ENCODE measurements around the gene GABBR2.

GABBR2 gene

GRCh38 chr9:98318041-98318790 lies 390.5 kb downstream of the GABBR2 start:
- no peak for DNase-seq (ENCODE audit: low read depth)

GRCh38 chr9:98317134-98317857 lies 391.4 kb downstream of the GABBR2 start:
- DNase-seq (ENCODE audit: low read depth): no peak

DNA sequence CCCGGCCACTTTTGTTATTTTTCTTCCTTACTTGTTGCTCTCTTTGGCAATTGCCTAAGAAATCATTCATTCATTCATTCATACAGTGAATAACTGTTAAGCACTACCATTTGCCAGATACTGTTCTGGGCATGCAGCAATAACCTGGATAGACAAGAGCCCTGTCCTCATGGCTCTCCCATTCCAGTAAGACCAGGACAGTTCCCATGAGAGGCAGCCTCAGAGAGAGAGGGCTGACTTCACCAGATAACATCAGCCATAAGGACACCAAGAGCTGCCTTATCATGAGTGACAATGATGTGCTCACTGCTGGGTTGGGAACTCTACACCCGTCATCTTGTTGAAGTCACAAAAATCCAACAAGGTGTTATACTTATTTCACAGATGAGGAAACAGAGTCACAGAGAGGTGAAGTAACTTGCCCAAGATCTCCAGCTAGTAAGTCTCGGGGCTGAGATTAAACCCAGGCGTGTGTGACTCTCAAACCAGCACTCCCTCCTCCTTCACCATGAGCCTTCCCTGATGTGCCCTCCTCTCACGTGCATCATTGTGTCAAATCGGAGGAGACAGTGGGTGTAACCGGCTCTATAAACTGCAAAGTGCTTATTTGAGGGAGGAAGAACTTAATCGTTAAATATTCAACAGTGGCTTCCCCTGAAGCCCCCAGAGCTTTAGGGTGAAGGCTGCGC lies 392.1 kb downstream of the GABBR2 start:
- no peak for DNase-seq (ENCODE audit: low read depth)

DNA sequence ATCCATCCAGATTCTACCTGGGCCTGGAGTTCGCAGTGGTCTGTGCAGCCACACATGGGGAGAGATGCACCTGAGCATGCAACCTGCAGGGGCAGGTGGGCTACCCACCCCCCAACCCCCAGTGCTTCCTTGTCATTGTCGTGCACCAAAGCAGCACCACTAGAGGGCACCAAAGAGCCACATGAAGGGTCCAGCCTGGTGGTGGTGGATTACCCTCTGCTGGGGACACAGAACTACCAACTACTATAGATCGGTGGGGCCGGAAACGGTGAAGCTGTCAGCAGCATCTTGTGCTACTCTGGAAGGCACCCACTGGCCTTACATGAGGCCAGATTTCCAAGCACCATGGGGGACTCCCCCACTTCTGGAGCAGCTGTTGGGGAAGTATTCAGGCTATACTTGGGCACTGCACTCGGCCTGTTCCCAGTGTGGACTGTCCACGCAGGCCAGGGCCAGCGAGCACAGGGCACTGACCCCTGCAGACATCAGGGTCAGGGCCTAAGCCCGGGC lies 393.1 kb downstream of the GABBR2 start:
- DNase-seq (ENCODE audit: low read depth): no peak

DNA sequence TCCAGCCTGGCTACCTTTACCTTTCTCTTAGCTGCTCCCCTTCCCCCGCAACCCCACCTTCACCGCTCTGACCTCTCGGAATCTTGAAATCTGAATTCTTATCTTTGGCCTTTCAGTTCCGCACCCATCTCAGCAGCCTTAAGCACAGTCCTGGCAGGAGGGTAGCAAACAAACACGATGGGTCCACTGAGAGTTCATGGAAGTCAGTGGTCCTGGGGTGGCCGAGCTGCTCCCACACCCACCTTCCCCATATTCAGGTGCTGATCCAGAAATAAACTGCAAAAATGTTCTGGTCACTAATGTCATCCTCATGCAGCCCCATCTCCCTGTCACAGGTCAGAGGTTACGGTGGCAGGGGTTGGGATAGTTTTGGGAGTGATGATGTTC lies 393.7 kb downstream of the GABBR2 start:
- DNase-seq (ENCODE audit: low read depth): no peak

DNA sequence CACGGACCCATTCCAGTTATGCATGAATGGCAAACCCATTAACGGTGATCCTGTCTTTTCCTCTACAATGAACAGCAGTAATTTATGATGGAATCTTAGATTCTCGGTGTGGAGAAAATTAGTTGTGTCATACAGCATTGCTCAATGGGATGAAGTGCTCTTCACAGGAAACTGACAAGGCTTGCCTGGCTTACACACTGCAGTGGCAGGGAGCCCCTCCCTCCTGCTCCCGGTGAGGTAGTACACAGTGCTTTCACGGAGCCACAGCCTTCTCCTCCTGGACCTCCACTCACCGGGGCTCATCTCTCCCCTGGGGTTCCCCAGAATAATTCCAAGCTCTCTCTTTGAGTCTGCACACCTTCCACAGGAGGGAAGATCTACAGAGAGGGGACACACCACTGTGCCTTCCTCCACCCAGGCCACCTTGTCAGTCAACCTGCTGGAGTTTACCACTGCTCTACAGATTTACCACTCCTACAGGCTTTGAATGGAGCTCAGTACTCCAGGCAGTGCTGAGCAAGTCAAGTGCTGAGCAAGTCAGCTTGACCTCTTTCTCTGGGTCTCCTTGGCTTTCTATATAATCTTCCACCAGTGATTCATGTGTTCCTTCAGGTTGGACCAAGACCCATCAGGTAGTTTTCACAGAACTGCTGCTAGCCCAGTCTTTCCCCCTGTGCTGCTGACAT lies 394.2 kb downstream of the GABBR2 start:
- no peak for DNase-seq (ENCODE audit: low read depth)

GRCh38 chr9:98312365-98312764 lies 396.4 kb downstream of the GABBR2 start:
- no peak for DNase-seq (ENCODE audit: low read depth)

DNA sequence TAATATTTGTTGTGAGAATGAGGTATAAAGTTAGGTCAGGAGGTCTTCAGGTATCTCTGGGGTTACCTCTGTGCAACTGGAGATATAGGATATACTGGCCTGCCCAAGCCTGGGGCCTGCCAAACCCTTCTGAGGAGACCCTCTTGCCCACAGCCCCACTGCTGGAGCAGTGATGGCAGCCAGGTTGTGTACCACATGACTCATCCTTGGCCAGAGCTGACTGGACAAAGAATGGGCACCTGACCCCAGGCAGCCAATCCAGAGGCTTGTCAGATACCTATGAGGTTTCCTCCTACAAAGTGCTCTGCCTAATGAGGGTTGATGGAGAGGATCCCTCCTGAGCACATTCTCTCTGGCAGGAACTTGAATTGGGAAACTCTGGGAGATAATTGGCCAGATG lies 397.2 kb downstream of the GABBR2 start:
- no peak for DNase-seq (ENCODE audit: low read depth)

DNA sequence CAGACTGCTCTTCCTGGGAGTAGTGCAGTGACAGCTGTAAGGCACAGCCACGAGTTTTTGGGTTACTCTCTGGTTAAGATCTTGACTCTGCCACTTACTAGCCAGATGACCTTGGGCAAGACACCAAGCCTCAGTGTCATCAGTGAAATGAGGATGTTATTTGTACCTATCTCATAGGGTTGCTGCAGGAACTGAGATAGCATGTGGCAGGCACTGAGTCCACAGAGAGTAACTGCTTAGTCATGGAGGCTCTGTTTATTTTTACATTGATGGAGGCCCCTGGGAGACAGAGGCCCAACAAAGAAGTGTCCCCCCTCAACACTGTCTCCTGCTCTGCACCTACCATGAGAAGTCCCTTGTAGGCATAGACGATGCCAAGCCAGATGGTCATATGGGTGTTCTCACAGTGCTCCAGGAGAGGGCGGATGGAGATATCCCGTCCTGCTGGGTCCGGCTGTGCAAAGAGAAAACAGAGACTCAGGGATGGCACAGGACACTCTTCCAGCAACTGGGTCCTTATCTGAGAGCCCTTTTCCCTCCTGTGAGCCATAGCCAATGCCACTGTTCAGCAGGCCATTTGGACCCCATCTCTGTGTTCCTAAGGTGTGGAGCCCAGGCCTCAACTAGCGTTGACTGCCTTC lies 397.9 kb downstream of the GABBR2 start:
- no peak for DNase-seq (ENCODE audit: low read depth)

DNA sequence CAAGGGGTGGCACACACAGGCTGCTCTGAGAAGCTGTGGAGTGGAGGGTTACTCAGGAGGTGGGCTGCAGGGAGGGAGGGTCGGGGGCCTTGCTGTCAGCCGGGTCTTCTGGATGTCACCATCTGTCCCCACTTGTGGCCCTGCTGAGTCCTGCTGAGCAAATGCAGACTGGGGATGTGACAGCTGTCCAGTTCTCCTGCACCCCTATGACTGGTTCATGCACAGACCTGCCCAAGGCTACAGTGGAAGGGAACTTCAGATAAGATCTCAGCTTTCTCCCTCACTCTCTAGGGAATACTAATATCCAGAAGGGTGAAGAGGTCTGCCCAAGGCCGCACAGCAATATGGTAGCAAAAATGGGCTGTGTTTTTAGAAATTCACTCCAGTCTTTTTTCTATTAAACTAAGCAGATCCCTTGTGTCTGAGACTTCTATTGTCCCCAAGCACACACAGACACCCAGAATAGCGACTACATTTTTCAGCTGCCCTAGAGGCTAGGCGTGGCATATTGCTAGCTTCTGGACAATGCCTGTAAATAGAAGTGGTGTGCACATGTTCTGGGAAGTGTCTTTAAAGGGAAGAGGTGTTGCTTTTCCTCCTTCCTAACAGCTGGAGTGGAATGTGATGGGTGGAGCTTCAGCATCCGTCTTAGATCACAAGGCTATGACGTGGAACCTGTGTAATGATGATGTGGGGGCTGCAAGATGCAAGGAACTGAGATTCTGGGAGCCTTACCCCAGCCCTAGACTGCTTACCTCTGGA lies 402.2 kb downstream of the GABBR2 start:
- DNase-seq (ENCODE audit: low read depth): no peak

- no peak for DNase-seq (ENCODE audit: low read depth)
Measured at GRCh38 chr9:98304381-98304780, 404.4 kb downstream of the GABBR2 start.

- DNase-seq (ENCODE audit: low read depth): no peak
Measured at GRCh38 chr9:98303633-98304125, 405.1 kb downstream of the GABBR2 start.

GRCh38 chr9:98302938-98303632 lies 405.6 kb downstream of the GABBR2 start:
- no peak for DNase-seq (ENCODE audit: low read depth)

DNA sequence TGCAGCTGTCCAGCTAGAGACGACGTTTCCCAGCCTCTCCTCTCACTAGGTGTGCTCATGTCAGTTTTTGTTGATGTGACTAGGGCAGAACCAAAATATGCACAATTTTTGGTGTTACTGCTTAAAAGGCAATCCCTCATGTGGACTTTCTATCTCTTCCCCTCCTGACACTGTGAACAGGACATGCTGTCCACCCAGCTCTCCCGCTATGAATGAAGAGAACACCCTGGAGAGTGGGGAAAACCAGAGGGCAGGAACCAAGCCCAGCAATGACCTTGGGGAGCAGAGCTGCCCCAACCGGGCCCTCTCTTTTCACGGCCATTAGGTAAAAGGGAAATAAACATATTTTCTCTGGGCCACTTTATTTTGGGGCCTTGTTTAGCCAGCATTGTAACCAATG lies 406.6 kb downstream of the GABBR2 start:
- DNase-seq (ENCODE audit: low read depth): no peak

- no peak for DNase-seq (ENCODE audit: low read depth)
Measured at GRCh38 chr9:98300611-98301010, 408.1 kb downstream of the GABBR2 start.

GRCh38 chr9:98298476-98298875 lies 410.3 kb downstream of the GABBR2 start:
- DNase-seq (ENCODE audit: low read depth): no peak

DNA sequence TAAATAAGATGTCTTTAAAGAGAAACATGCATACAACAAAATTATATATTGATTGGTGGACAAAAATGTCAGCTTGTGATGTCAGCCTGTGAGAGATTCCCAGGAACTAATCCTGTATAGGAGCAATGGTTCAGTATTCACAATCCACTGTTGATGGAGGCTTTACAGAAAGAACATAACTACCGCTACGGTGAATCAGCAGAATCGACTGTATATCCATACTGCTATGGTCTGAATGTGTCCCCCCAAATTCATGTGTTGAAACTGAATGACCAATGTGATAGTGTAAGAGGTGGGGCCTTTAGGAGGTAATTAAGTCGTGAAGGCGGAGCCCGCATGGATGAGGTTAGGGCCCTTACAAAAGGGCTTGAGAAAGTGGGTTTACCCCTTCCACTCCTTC lies 412.9 kb downstream of the GABBR2 start:
- DNase-seq (ENCODE audit: low read depth): no peak

- DNase-seq (ENCODE audit: low read depth): no peak
Measured at GRCh38 chr9:98291820-98292219, 416.9 kb downstream of the GABBR2 start.

DNA sequence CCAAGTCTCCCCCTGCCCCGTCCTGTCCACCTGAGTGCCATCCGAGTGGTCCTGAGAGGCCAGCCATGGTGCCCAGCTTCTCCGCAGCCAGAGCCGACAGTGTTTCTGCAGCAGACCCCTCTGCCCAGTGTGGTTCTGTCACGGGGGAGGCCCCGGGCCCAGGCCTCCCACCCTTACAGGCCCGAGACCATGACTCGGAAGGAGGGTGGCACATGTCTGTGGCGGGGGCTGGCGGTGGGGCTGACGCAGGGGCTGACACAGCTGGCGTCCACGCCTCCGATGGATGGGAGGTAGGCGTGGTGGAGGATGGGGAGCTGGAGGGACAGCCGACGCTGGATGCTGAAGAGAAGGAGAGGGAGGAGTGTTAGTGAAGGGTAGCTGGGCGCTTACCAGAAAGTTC lies 418.3 kb downstream of the GABBR2 start:
- no peak for DNase-seq (ENCODE audit: low read depth)

DNA sequence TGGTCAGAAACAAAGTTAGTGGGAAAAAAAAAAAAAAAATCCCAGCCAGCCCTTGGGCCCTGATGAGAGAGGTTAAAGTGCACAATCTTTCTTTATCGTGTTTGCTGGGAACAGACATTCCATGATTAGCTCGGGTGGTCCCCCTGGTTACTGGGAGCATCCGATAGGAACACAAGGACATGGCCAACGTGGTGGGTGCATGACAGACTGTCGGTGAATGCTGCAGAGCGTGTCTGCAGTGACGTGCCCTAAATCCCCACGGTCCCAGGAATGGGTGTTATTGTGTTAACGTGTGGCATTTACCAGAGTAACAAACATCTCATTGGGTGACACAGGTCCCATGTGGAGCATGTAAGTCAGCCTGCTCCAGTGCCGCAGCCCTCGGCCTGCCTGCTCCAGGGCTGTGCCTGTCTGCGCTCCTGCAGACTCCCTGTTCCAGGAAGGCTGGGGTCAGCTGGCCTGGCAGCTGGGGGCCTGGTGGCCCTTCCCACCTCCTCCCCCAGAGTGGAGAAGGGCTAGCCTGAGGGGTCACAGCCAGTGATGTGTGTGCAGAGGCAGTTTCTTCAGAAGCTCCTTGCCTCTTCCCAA lies 419.0 kb downstream of the GABBR2 start:
- no peak for DNase-seq (ENCODE audit: low read depth)
